DOHH2 (cell line): ENCODE results near the gene PAK5.

Experiments
- CTCF ChIP-seq: fragments of 200-600 bp; sonication (generic); IDR thresholded peaks from one replicate; pipeline ENCODE4 v1.5.1; 2014; ENCODE audit warnings: antibody characterized with exemption, mild to moderate bottlenecking, low read depth, low read length; ENCODE audit not compliant: poor library complexity, severe bottlenecking
- EZH2phosphoT487 ChIP-seq: fragments of 200-600 bp; sonication (generic); IDR thresholded peaks from 2 replicates; pipeline ENCODE4 v1.6.1; 2017; ENCODE audit warnings: borderline replicate concordance, mild to moderate bottlenecking, antibody characterized with exemption, low read length, moderate library complexity, mixed read lengths

DNA sequence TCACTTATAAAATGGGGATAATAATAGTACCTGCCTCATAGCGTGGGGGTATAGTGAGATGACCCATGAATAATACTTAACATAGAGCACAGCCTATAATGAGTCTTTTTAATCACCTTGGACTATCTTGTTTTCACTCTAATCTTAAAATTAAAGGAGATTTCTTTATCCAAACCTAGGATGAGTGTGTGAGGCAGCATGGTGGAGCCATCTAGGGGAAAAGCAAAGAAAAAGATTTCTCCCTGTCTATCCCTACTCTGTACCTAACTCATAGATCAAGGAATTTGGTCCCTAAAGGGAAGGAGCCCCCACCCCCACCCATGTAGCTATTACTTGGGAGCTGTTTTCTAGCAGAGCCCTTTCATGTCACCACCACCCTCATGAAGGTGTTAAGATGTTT lies 45.2 kb upstream of the PAK5 start:
- no peak for TF ChIP-seq CTCF
- TF ChIP-seq EZH2phosphoT487 = no peak
